Measurements from ENCODE around the gene DDX1.

- TF ChIP-seq EZH2 (IDR thresholded peaks at IDR 0.05; ENCODE audit: low read depth) (no peak), CTCF (conservative IDR thresholded peaks at IDR 0.05) (no peak)
These were observed 57.2 kb downstream of the DDX1 start for GRCh38 chr2:15648593-15649525.
